Coronary artery (tissue), 2 donors: ENCODE data around the gene THRAP3.
"Not testable (repeated sequence)": the region's sequence is repeated elsewhere in the genome, so short reads cannot be mapped to it uniquely, and the experiment has no call there.

Experiments used
- DNase-seq: peaks from one replicate; pipeline ENCODE4 v3.0.0-alpha.2; 2017; ENCODE audit warnings: low spot score
- H3K27ac ChIP-seq, 2 donors: fragments of 200-600 bp; sonication (generic); one replicate each; pipeline ENCODE4 v1.5.1; 2016 to 2019
- H3K4me3 ChIP-seq: fragments of 200-600 bp; sonication (generic); 2 replicates; pipeline ENCODE4 v1.5.1; 2016; ENCODE audit warnings: mild to moderate bottlenecking, moderate library complexity
- CTCF ChIP-seq: fragments of 200-600 bp; sonication (generic); IDR thresholded peaks from one replicate; pipeline ENCODE4 v1.5.1; 2019; ENCODE audit warnings: antibody characterized with exemption

Gene THRAP3

GRCh38 chr1:36223381-36223995, 755 bp upstream of the THRAP3 start:
- TF ChIP-seq CTCF: no peak
- DNase-seq: no peak
- Histone ChIP-seq H3K4me3 (peak overlapping the region; percentile 78), H3K27ac (peak overlapping the region; percentile 88 to 93)

GRCh38 chr1:36224537-36225282, 467 bp downstream of the THRAP3 start:
- H3K27ac ChIP-seq: peak overlapping the region; percentile 88 to 91
- H3K4me3 ChIP-seq: peak overlapping the region; percentile 81
- no peak for TF ChIP-seq CTCF
- peak; percentile 93 for DNase-seq

GRCh38 chr1:36225283-36225899, 1.1 kb downstream of the THRAP3 start:
- no peak for TF ChIP-seq CTCF
- H3K27ac ChIP-seq: peak overlapping the region; percentile 88 to 91
- DNase-seq: no peak

GRCh38 chr1:36230279-36230678, 6.0 kb downstream of the THRAP3 start:
- not testable (repeated sequence) for DNase-seq, H3K4me3 ChIP-seq, H3K27ac ChIP-seq

More at GRCh38 chr1:36225283-36225899, 1.1 kb downstream of the THRAP3 start:
- peak overlapping the region; percentile 81 for H3K4me3 ChIP-seq

GRCh38 chr1:36231191-36231590, 6.9 kb downstream of the THRAP3 start:
- Histone ChIP-seq H3K27ac (peak overlapping the region in 1 of 2 donors; percentile 1), H3K4me3 (no peak overlapping the region)
- no peak for DNase-seq
- no peak for TF ChIP-seq CTCF

GRCh38 chr1:36232212-36233095, 8.2 kb downstream of the THRAP3 start:
- TF ChIP-seq CTCF: no peak
- DNase-seq: no peak
- H3K4me3 ChIP-seq: no peak overlapping the region
- H3K27ac ChIP-seq: no peak overlapping the region

GRCh38 chr1:36236302-36236701, 12.1 kb downstream of the THRAP3 start:
- no peak for DNase-seq
- Histone ChIP-seq H3K27ac (no peak overlapping the region), H3K4me3 (no peak overlapping the region)
- no peak for TF ChIP-seq CTCF
